ENCODE measurements around the gene SLC19A2.
"Not testable (repeated sequence)": the region's sequence is repeated elsewhere in the genome, so short reads cannot be mapped to it uniquely, and the experiment has no call there.

Gene SLC19A2, protein sequence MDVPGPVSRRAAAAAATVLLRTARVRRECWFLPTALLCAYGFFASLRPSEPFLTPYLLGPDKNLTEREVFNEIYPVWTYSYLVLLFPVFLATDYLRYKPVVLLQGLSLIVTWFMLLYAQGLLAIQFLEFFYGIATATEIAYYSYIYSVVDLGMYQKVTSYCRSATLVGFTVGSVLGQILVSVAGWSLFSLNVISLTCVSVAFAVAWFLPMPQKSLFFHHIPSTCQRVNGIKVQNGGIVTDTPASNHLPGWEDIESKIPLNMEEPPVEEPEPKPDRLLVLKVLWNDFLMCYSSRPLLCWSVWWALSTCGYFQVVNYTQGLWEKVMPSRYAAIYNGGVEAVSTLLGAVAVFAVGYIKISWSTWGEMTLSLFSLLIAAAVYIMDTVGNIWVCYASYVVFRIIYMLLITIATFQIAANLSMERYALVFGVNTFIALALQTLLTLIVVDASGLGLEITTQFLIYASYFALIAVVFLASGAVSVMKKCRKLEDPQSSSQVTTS

DNA sequence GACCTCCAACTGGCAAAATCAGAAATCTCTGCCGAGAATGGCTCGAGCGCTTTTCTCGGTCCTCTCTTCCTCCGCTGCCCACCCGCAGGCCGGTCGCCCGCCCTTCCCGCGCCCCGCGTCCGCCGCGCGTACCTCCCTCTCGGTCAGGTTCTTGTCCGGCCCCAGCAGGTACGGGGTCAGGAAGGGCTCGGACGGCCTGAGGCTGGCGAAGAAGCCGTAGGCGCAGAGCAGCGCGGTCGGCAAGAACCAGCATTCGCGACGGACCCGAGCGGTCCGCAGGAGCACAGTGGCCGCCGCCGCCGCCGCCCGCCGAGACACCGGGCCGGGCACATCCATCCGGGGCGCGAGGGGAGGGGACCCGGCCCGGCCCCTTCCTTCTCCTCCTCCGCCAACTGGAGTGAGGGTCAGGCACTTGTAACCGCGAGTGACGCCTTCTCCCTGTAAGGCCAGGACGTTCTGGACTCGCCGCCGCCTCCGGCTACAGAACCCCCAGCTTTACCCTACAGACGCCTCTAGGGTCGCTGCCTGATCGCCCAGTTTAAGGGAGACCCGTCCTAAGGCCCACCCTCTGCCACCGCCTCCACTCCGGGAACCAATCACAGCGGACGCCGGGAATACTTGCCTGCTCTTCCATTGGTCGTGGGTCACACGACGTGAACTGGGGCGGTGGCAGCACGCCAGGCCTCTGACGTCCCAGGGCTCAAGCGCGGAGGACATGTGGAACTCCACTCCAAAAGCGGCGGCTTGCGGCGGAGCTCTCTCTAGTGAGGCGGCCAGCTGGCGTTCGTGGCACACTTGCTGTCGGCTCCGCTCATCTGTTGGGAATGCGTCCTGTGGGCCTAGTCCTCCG, at the start of gene SLC19A2:
Gene SLC19A2 (minus strand): TSS at position 514 of the 850 bp plus-strand sequence. CDS start 178 bp downstream, at position 336.
- peak; percentile 94 for DNase-seq

DNA sequence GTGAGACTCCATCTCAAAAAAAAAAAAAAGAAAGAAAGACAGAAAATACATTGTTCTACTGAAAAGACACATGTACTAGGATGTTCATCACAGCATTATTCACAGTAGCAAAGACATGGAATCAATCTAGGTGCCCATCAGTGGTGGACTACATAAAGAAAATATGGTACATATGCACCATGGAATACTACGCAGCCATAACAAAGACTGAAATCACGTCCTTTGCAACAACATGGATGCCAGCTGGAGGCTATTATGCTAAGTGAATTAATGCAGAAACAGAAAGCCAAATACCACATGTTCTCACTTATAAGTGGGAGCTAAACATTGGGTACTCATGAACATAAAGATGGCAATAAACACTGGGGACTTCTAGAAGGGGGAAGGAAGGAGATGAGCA, 48.9 kb upstream of the SLC19A2 start:
- no peak for DNase-seq

DNA sequence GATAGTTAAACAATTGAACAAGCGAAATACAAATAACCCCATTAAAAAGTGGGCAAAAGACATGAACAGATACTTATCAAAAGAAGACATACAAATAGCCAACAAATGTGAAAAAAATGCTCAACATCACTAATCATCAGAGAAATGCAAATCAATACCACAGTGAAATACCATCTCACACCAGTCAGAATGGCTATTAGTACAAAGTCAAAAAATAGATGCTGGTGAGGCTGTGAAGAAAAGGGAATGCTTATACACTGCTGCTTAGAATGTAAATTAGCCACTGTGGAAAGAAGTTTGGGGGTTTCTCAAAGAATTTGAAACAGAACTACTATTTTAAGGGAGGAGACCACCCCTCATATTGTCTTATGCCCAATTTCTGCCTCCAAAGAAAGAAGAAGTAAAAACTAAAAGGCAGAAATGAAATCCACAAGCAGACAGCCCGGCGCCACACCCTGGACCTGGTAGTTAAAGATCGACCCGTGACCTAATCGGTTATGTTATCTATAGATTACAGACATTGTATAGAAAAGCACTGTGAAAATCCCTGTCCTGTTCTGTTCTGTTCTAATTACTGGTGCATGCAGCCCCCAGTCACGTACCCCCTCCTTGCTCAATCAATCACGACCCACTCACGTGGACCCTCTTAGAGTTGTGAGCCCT, 47.9 kb upstream of the SLC19A2 start:
- DNase-seq = not testable (repeated sequence)

DNA sequence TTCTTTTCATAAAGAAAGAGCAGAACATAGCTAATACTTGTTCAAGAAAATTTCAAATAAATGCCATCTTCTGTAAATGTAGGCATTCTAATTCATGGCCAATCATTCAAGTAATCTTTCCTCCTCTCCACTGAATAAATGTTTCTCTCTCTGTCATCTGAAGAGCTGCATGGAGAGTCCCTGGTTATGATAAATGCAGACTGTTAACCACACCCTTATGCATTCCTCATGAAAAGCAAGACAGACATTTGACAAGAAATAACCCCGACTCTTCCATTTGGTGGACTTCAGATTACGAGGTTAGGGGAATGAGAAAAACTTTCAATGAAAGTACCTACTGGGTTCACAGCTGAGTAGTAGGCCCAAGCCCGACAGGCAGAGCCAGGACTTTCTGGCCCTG, 44.7 kb upstream of the SLC19A2 start:
- DNase-seq = no peak

DNA sequence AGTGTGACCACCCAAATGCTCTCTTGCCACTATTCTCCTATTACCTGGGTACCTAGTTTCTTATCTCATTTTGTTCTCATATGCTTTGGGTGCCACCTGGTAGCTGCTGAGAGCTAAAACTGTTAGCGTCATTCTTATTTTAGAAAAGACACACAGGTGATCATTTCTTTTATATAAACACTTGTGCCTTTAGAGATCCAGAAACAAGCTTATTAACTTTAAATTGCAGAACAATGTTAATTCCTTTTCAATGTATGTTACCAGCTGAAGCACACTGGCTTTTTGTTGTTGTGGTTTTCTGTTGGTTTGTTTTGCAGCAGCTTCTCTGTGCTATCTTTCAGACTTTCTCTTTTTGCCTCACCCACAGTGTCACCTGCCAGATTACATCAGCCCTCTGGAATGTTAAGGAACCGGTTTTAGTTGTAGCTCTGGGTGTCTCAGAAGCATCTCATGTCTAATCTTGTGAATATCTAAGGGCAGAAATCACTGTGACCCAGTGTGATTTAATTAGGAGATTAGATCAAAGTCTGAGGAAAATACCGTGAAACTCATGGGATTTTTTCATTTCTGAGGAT, 43.4 kb upstream of the SLC19A2 start:
- no peak for DNase-seq

DNA sequence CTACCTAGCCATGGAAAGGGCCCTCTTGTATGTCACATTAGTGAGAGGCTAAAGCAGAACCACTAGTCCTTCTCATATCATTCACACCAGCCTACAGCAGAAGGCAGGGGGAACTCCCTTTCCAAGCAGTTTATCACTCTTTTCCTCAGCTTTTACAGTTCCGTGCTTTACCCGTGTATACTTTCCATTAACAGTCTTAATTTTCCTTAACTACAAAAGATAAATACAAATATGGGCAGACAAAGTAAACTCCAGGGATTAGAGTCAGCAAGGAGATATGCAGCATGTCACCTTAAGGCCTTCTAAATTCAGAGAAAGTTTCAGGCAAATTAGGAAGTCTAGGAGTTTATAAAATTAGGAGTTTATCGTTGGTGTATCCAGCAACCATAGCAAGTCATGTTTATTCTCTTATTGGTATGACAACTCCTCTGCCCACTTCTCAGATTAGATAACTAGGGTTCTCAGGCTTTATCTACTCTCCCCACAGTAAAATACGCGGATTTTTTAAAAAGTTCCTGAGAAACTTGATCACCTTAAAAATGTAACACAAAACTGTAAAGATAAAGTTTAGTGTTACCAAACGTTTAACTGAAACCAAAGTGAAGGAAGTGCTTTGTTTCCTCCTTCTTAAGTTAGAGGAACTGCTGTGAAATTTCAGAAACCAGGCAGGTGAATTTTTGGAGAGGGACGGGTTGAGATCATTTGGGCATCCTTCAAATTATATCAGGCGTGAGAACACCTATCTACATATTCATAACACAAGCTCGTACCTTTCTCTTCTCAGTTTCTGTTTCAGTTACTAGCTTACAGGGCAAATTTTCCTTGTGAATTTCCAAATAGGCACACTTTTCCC, 42.7 kb upstream of the SLC19A2 start:
- DNase-seq = no peak

DNA sequence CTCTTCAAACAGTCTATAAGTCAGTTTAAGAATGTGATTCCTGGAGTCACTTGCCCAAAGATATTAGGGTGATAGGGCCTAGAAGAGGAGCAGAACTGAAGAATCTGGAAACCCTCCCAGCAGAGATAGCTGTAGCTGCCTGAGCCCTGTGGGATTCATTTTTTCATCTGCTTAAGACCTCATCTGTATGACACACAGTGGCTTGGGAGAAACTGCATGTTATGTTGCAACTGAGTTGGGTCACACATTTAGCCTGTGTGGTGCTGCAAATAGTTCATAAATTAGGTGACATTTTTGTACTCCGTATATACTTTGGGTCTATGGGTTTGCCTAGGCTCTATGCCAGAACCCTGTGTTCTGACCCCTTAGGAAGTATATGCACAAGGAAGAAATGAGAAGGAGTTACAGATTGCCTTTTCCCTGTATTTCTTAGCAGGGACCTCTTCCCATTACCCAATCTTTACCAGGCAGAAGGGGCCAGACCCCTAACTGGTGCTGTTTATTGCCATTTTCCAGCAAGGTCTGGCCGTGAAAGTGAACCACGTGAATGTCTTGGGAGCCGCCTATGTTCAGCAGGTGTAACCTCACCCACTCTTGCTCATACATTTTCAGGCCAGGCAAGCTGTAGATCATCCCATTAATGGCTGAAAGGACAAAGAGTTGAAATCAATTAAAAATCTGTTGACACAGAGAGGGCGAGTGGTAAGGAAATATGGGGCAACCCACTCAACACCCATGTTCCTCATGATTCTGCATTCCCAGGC, 41.9 kb upstream of the SLC19A2 start:
- DNase-seq = no peak

DNA sequence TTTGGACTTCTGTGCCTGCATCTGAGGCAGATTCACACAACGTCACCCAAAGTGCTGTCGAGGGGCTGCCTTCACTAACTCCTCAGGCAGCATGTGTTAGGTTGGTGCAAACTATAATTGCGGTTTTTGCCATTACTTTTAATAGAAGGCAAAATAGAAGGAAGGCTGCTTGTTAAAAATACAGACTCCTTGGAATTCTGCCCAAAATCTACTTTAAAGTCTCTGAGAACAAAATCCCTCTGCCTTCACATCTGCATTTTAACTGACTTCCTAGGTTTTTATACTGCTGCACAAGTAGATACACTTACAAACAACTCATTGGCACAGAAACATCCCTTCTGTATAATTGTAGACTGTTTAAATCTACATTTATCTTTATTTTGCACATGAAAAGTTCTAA, 41.3 kb upstream of the SLC19A2 start:
- no peak for DNase-seq

DNA sequence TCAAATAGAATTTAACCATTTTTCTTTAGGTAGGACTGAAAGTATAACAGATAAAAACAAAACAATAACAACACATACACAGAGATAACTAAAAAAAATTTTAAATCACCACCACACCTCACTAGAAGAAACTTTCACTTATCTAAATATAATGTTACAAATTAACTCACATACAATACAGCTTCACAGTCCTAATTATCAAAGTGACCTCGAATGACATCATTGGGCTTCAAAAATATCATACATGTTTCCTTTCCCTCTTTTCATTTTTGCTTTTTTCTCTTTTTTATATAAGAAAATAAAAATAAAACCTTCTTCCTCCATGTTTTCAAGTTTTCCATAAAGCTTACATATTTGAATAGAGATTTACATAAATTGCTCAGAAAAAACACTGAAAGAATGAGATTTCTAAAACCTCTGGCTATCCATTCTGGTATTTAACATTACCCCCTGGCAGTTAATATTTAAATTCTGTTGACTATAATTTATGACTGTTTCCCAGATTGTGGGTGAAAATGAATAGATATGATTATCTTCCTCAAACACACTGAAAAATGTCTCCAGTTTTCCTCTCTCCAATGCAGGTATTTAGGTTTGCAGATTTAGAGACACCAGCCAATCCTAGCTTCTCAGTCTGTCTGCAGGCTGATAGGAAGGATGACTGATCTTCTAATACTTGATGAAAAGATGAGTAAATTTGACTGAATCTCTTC, 40.5 kb upstream of the SLC19A2 start:
- DNase-seq = no peak

DNA sequence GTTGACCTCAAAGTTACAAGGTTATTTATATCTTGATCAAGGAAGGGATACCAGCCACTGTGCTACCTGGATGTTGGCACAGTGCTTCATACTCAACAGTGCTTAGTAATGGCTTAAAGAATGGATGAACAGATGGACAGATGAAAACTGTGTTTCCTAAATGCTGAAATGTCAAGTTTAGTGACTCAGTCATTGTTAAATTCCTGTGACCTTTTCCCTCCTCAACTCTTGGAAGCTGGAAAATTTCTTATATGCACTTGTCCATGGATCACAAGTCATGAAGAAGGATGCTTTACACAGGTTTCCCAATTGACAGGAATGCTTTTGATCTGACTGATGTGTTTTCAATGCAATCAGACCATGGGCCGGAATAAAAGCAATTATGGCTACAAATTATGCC, 39.6 kb upstream of the SLC19A2 start:
- no peak for DNase-seq

DNA sequence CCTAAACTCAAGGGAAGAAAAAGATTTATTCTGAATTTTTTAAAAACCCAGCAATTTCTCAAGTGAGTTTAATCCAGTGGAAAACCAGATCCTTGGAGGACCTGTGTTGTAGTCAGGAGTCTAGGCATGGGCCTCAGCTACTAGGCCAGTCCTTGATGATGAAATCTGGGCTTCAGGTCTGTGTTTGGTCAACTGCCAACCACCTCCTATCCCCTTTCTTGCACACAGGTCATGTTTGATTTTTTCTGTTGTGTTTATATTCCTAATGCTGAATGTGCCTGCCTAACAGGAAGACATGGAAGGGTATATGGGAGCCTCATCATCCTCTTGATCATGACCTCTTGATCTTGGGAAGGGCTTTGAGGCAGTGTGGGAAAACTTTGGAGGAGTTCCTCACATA, 38.2 kb upstream of the SLC19A2 start:
- DNase-seq = no peak

DNA sequence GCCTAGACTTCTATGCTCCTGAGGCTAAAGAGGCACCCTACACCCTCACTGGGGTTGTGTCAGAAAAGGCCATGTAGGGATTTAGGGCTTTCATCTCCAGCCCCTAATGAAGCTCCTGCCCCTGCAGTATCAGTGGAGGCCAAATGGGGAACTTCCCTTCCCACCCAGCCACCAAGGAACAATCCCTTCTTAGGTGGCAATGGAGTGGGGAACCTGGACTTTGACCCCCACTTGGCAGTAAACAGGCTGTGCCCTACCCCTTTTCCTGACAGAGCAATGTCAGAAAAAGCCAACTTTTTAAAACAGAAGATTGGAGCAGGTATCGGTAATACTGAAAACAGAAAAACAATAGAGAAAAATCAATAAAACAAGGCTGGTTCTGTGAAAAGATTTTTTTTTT, 35.5 kb upstream of the SLC19A2 start:
- DNase-seq = no peak

DNA sequence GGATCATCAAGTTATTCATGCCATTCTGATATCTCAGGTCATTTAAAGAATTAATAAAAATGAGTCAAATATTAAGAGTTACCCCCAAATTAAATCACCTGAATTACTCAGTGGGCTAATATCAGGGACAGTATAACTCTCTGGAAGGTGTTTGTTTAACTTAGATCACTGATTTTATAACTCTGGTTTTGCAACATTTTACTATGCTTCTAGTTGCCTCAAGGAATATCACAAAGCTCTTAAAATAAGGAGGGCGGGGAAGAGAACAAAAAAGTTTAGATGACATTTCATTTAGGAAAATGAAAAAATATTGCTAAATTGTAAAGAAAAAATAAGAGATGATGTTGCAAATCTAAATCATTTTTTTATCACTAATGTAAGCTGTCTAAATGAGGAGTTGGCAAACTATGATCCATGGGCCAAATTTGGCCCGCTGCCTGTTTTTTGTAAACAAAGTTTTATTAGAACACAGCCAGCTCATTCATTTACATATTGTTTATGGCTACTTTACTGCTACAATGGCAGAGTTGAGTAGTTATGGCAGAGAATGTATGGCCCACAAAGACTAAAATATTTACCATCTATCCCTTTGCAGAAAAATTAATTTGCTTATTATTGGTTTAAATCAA, 31.9 kb upstream of the SLC19A2 start:
- no peak for DNase-seq

DNA sequence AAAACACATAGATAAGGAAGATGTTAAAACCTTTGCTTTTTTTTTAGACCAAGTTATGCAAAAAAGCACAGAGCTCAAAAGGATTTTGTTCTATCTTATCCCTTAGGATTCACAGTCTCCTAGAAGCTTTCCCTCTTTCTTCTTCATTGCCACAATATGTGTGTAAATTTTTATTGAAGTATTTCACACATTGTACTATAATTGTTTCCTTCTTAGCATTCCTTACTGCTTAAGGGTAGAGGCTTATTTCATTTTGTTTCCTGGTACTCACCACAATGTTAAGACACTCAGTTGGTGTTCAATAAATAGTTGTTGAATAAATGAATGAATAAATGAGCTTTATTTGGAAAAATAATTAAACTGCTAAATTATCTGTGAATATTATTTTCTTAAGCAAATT, 29.9 kb upstream of the SLC19A2 start:
- no peak for DNase-seq

DNA sequence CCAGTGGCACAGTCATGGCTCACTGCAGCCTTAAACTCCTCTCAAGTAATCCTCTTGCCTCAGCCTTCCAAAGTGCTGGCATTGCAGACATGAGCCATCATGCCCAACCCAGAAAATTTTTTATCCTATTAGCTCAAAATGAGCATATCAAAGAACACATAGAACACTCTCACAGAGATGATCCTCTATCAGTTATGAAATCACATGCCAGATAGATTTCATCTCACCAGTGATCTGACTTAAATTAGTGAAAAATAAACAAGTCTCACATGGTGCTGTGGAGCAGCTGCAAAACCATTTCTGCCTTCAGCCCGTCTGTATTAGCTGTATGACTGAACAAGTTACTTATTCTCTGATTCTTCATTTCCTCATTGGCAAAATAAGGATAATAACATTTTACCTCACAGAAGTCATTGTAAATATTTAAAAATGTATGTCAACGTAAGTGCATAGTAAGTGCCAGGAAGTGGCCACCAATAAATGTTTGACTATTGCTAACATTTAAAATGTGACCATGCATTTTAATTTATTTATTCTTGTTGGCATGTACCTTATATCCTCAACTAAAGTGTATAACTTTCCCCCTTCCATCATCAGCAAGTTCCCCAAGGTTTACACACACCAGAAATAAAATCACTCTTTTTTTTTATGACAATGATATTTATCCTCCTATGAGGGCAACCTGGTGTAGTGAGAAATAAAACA, 29.0 kb upstream of the SLC19A2 start:
- DNase-seq = no peak

DNA sequence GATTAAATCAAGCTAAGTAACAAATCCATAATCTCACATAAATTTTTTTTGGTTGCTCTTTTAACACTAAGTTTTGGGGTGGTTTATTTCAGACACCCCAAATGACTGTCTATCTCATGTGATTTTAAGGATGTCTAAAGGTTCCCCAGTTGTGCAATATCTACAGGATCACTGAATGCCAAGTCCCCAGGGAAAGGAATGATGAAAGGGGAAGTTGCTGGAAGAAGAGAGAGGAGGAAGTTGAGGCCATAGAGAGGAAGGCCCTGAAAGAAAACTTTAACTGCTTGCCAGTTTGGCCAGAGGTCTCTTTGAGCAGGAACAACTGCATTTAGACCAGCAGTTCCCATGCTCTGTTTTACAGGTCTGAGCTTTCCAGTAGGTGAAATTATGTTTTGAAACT, 27.5 kb upstream of the SLC19A2 start:
- no peak for DNase-seq

DNA sequence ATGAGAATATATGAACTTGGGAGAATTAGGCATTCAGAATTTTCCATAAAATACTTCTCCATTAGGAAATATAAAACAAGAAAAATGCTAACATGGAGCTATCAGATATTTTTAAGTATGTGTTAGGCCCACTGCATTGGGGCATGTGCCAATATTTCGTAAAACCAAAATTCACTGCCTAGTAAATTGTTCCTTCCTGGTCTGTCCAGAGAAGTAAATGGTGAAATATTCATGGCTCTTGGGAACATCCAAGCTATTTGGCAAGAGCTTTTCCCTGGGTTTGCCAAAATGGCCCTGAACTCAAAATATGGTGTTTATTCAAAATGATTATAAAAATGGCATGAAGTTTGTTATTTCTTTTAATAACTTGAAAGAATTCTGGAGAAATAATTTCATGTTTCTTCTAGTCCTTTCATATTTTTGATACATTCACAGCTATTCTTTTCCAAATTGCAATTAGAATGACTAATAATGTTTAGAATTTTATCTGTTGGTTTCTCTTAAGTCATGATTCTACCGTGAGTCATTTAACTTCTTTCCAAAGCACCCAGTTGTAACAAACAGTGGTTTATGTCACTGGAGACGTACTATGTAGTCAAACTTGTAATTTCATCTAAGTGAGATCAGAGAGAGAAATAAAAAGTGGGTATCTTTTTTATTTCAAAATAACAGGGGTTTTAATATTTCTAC, 25.7 kb upstream of the SLC19A2 start:
- no peak for DNase-seq

DNA sequence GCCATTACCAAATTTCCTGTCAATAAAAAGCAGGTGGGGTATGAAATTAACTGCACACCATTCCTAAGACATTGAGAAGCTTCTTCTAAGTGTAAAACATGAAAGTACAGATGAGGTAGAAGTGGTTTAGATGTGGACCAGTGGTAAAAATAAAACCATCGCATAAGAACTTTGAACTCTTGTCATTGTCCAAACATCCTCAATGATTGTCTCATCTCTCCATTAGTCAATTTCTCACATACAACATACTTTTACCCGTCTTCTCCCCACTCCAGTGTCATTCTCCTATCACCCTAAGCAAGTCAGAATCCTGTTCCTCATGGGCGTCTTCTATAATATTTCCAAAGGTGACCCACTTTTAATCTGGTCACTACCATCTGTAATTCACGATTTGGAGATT, 24.3 kb upstream of the SLC19A2 start:
- DNase-seq = no peak

DNA sequence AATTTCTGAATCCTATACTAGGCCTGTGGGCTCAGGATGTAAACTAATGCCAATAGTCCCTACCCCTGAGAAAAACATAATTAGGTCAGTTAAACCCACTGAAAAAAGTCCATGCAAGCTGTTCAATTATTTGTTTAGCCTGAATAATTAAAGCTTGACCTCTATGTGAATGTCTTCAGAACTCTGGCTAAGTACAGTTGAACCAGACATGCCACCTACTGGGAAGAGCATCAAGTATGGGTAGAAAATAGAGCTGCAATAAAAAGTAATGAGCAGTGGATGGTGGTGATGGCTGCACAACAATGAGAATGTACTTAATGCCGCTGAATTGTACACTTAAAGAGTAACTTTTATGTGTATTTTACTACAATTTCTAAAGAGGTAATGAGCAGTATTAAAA, 23.6 kb upstream of the SLC19A2 start:
- no peak for DNase-seq

All from CD4-positive, alpha-beta T cell treated with Interleukin-12 subunit alpha and Interleukin-12 subunit beta, for 1 hour (primary cell).